ENCODE results near the gene CCDC32. TPM values are rescaled to one million over a fixed set of nuclear protein-coding genes. Genes with fewer than 3 reads are reported as not detected.

The CCDC32 gene
- total RNA-seq, 1 donor from 2014 or later, result 28.9 TPM

DNA sequence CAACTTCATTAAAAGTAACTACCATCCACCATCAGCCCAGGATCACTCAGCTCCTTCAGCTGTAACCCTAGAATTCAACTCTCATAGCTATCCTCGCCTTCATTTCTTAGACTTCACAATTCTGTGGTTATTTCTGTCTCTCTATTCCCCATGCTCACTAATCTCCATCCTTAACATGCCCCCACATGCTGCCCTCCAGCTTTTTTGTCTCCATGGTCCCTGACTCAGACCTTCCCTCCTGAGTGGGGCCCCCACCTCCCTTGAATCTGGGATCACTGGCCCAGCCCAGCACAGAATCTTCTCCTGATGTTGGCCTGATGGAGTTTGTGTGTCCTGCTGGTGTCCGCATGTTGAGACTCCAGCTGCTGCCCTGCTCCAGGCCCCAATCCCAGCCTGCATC lies 52.4 kb downstream of the CCDC32 start:
- DNase-seq (ENCODE audit: low spot score), result no peak

DNA sequence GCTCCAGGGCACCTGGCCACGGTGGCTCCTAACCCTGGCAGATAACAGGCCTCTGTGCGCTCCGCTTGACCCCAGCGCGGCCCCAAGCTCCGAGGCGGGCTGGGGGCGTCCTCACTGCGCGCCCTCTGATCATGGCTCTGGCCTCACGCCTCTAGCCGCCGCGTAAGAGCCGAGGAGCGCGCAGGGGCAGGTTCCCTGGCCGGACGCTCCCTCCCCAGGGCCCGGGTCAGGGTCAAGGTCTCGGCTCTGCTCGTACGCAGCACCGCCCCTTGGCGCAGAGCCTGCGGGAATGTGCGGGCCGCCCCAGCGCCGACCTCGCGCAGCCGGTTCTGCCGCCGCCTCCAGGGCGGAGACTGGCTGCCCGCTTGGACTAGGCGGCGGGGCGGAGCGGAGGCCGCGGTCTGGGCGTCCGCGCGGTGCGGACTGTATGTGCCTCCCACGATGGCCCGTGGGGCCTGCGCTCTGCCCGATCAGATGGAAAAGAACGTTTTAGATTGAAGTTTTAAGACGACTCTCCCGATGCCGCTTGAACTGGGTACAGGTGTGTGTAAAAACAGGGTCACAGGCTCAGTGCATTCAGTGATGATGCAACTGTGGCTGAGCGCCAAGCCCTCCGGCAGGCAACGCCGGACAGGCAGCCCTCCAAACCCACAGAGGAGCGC lies 53.2 kb downstream of the CCDC32 start:
- DNase-seq (ENCODE audit: low spot score), result peak; percentile 66

DNA sequence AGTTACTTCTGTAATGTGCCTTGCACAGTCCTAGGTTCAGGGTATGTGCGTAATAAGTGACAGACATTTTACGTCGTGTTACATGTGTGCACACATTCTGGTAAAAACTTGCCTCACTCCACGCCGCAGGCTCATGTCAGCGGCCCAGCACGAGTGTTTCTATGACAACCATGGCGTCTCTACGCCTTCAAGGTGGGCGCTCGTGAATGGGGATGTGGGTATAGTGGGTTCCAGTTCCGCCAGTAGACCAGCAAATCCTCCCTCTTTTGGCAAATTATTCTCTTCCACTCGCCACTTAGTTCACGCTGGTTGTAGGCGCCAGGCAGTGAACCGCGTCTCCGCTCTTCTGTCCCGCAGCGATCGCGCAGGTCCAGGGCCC lies 53.8 kb downstream of the CCDC32 start:
- DNase-seq (ENCODE audit: low spot score), result no peak

DNA sequence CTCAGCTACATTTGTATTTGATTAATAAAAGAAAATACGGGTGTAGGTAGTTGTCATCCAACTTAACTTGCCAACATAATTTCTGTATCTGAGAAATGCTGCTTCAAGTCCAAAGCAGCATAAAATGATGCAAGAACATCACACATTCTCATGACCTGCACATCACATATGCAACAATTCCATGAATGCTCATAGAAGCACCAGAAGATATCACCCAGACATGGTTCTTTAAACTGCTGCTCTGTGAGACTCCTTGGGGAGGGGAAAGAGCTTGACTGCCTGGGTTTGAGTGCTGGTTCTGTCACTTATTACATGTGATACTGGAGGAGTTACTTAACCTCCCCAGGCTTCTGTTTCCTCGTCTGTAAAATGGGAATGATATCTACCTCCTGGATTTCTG lies 54.6 kb downstream of the CCDC32 start:
- DNase-seq (ENCODE audit: low spot score), result no peak

DNA sequence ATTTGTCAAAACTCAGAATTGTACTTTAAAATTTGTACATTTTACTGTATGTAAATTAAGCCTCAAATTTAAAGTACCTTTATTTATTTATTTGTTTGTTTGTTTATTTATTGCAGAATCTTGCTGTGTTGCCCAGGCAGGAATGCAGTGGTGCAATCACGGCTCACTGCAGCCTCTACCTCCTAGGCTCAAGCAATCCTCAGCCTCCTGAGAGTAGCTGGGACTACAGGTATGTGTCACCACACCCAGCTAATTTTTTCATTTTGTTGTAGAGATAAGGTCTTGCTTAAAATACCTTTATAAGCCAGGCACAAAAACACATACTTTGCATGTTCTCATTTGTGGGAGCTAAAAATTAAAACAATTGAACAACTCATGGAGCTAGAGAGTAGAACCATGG lies 56.6 kb downstream of the CCDC32 start:
- no peak for DNase-seq (ENCODE audit: low spot score)

DNA sequence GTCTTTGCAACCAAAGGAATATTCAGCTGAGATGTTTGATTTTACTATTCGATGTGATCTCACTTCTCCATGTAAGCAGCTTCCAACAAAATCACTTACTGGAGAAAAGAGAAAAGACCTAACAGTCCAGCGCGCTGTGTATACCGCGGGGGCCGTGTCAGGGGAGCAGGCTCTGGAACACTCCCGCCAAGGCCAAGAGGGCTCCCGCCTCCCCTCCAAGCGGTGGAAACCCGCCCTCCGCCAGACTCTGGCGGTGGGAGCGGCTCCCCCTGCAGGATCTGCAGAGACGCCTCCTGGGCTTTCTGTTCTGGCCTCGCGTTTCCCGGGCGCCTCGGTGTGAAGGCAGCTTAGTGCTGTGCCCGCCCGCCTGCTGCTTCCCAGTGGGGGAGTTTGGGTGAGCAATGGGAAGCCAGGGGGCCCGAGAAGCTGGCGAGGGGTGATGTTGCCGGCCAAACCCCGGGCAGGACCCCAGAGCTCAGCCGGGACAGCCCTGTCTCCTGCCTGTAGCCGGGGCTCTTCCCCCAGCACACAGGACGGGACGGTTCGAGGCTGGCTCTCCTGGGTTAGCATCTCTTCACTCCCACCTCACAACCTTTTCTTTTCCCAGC lies 57.8 kb downstream of the CCDC32 start:
- peak; percentile 68 for DNase-seq (ENCODE audit: low spot score)

Other genes with a start within 250 kb of the CCDC32 start
- 26.2 TPM for gene INAFM2, start 241.3 kb downstream of the CCDC32 start, total RNA-seq
- gene CCDC9B, start 224.1 kb downstream of the CCDC32 start, total RNA-seq, result 56.5 TPM
- gene PHGR1, start 214.0 kb downstream of the CCDC32 start, total RNA-seq, result not detected
- 0.60 TPM for gene DISP2, start 206.8 kb downstream of the CCDC32 start, total RNA-seq
- 8.7 TPM for gene KNSTRN, start 182.3 kb downstream of the CCDC32 start, total RNA-seq
- 109 TPM for gene IVD, start 159.2 kb downstream of the CCDC32 start, total RNA-seq
- gene BAHD1, start 124.1 kb downstream of the CCDC32 start, total RNA-seq, result 29.0 TPM
- gene CHST14, start 94.1 kb downstream of the CCDC32 start, total RNA-seq, result 18.0 TPM
- gene RPUSD2, start 4.3 kb upstream of the CCDC32 start, total RNA-seq, result 8.4 TPM
- gene KNL1, start 29.2 kb upstream of the CCDC32 start, total RNA-seq, result 1.2 TPM
- 0.68 TPM for gene RAD51, start 130.1 kb upstream of the CCDC32 start, total RNA-seq
- 34.6 TPM for gene RMDN3, start 190.2 kb upstream of the CCDC32 start, total RNA-seq
- gene GCHFR, start 199.0 kb upstream of the CCDC32 start, total RNA-seq, result 7.4 TPM
- gene C15orf62, start 204.9 kb upstream of the CCDC32 start, total RNA-seq, result 0.52 TPM
- 26.0 TPM for gene ZFYVE19, start 242.0 kb upstream of the CCDC32 start, total RNA-seq
- 51.3 TPM for gene DNAJC17, start 242.4 kb upstream of the CCDC32 start, total RNA-seq

Data from ureter (tissue), 1 donor.